Activated CD8-positive, alpha-beta memory T cell treated with anti-CD3 and anti-CD28 coated beads, Interleukin-2, amount 50 U/mL, for 48 hours (primary cell): Measurements from ENCODE around the gene HNRNPH3.

ENCODE experiments used
- DNase-seq: peaks from one replicate; pipeline ENCODE4 v3.0.0-alpha.2; 2020

Gene HNRNPH3

DNA sequence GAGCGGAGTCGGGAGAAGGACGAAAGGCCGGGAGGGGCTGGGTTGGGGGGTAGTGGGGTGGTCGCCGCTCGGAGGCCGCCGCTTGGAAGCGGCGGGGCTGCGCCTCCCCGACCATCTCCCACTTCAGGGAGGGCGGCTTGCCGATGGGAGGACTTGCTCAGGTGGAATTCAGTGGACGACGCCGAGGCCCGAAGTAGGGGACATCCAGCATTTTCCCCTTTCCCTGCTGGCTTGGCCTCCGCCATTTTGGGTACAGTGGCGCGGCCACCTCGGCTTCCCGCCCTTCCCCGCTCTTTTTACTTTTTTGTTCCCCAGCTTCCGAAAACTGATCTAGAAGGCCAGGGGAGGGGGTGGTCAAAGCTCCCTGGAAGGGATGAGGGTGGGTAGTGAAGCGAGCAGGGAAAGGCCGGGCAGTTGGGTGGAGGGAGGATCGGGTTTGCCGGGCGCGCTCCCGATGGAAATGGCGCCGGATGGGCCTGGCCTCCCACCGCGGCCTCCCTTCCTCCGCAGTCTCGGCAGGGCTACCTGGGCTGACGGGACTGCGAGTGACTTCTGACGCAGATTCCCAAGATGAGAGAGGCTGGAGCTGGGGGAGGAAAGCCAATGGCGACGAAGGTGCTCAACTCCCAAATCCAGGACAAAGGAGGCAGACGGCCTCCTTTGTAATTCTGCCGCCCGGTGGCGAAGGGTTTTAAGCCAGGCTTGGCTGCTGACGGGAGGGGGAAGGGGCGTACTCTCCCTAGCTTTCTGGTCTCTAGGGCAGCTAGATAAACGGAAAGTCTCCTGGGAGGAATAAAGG, 594 bp downstream of the HNRNPH3 start, which contains the start of gene PBLD:
TSS of gene PBLD (minus strand) at position 670 of the 799 bp plus-strand sequence. CDS start 26,084 bp downstream, outside the sequence.
- DNase-seq = peak; percentile 84

DNA sequence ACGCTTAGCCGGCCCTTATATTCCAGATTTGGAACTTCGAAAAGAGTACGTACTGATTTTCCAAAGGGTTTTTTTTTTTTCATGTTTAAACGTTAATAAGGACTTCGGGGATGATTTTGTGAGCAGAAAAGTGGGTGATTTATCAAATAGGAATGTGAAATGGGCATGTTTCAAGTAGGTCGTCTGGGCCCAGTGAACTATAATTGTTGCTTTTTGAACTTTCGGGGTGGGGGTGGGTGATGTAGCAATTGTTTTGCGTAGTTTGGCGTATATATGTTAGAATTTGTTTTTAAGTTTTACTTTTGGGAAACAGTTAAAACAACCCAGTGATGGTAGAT, 1.2 kb downstream of the HNRNPH3 start:
- no peak for DNase-seq

GRCh38 chr10:68333440-68334431, 1.9 kb downstream of the HNRNPH3 start:
- DNase-seq = no peak

- DNase-seq = no peak
These were observed 3.0 kb downstream of the HNRNPH3 start for GRCh38 chr10:68334672-68335467.

GRCh38 chr10:68336754-68337351, 5.0 kb downstream of the HNRNPH3 start:
- no peak for DNase-seq

- no peak for DNase-seq
These were observed 8.7 kb downstream of the HNRNPH3 start for GRCh38 chr10:68340358-68341080.

DNA sequence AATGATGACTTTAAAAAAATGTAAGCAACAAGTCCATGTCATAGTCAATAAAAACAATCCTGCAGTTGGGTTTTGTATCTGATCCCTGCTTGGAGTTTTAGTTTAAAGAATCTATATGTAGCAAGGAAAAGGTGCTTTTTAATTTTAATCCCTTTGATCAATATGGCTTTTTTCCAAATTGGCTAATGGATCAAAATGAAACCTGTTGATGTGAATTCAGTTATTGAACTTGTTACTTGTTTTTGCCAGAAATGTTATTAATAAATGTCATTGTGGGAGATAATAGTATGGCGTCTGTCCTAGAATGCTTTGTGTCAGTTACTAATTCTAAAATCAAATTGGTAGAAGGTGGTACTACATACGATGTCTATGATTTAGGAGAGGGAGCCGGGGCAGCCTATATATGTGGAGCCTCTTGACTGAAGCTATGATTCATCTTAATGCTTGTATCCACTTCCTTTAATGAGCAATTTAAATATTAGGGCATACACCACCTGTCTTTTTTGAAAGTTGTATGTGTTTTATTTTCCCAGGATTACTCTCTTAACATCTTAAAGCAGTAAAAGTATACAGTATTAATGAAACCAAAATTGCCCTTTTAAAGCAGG, 11.1 kb downstream of the HNRNPH3 start:
- no peak for DNase-seq

DNA sequence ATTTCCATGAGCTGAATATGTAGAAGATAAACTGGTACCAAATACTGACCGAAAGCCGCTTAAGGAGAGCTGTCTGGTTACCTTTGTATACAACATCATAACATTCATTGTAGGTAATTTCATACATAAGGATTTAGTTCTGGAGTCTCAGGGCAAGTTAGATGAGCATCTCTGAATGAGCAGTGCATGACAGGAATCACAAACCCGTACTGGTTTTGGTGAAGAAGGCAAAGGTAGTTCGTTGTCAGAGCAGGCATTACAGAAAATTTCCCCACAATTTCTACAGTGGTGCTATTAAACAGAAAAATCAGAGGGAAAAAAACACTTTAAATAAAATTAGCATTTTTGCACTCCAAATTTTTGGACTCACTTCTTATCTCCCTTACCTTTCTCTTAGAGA, 13.8 kb downstream of the HNRNPH3 start:
- DNase-seq = no peak

DNA sequence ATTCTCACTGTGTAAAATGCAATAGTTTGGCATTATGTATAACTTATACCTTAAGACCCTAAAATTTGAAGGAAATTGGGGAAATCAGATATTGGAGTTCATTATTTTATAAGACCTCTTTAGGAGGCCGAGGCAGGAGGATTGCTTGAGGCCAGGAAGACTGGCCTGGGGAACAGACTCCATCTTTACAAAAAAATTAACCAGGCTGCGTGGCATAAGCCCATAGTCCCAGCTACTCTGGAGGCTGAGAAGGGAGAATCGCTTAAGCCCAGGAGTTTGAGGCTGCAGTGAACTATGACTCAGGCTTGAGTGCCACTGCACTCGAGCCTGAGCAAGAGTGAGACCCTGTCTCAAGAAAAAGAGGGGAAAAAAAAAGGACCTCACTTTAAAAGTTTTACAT, 14.9 kb downstream of the HNRNPH3 start:
- DNase-seq = no peak

- no peak for DNase-seq
These were observed 16.4 kb downstream of the HNRNPH3 start for GRCh38 chr10:68348265-68348741.

DNA sequence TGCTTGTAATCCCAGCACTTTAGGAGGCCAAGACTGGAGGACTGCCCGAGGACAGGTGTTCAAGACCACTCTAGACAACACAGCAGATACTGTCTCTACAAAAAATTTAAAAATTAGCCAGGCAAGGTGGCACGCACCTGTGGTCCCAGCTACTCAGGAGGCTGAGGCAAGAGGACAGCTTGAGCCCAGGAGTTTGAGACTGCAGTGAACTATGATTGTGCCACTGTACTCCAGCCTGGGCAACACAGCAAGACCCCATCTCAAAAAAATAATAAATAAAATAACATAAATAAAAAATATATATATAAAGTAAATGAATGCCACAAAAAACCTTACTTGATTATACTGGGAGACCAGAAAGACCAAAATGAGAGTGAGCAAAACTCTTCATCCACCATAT, 21.7 kb downstream of the HNRNPH3 start:
- no peak for DNase-seq

- DNase-seq = no peak
These were observed 27.3 kb downstream of the HNRNPH3 start for GRCh38 chr10:68359189-68359588.

- DNase-seq = no peak
These were observed 30.7 kb downstream of the HNRNPH3 start for GRCh38 chr10:68362590-68362989.

DNA sequence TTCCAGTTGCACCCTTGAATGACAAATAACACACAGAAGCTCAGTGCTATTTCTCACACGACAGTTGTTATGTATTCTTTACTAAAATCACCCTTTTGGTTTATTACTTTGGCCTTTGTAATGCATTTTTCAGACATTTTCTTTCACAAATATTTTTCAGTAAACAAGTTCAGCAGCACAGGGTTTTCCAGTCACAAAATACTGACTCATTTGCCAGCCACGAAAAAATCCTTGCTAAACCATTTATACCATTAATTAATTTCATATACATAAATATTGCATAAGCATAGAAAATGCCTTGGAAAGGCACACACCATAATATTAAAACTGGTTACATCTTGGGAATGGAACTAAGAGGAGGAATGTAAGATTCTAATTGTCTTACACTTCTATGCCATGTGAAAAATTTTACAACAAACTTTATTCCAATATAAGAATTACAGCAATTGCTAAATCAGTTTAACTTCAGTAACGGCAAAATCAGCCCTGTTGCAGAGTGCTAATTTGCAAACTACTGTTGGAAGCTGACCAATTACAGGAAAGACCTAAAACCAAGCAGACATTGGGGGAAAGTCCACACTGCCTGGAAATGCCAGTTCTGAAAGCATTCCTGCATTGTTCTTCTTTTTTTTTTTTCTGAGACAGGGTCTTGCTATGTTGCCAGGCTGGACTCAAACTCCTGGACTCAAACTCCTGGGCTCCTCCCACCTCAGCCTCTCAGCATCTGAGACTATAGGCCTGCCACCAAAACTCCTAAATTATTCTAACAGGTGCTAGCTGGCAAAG, 32.4 kb downstream of the HNRNPH3 start:
- no peak for DNase-seq

DNA sequence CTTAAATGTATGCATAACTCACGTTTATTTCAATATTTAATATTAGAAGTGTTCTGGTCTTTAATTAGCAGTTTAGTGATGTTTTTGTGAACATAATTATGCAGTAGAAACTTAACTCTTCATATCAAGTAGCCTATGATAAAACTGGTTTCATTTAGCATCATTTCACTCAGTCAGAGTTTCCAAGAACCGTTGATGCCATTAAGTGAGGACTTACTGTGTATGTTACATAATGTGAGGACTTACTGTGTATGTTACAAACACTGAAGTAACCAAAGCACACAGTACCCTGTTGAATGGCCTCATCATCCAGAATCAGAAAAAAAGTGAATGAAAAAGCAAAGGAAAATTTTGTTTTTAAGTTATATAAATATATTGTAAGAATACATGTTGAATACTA, 33.7 kb downstream of the HNRNPH3 start:
- DNase-seq = no peak

DNA sequence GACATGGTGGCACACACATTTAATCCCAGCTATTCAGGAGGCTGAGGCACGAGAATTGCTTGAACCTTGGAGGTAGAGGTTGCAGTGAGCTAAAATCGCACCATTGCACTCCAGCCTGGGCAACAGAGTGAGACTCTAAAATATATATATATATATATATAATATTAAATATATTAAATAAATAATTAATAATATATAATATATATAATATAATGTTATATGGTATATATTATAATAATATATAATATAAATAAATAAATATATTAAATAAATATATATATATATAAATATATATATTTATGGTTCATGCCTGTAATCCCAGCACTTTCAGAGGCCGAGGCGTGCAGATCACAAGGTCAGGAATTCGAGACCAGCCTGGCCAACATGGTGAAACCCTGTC, 34.7 kb downstream of the HNRNPH3 start:
- DNase-seq = no peak

DNA sequence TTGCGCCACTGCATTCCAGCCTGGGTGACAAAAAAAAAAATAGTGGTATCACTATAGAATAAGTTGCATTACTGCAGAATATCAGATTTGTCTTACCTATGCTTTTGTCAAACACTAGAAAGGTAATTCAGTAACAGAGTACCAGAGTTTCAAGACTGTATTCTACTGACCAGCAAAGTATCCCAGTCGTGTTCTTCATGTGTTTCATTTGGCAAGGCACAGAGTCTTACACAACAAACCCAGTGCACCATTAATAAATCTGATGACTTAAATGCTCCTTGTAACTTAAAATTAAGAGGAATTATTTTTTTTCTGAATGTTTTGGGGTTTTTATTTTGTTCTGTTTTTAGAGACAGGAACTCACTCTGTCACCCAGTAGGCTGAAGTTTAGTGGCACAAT, 35.3 kb downstream of the HNRNPH3 start:
- no peak for DNase-seq

DNA sequence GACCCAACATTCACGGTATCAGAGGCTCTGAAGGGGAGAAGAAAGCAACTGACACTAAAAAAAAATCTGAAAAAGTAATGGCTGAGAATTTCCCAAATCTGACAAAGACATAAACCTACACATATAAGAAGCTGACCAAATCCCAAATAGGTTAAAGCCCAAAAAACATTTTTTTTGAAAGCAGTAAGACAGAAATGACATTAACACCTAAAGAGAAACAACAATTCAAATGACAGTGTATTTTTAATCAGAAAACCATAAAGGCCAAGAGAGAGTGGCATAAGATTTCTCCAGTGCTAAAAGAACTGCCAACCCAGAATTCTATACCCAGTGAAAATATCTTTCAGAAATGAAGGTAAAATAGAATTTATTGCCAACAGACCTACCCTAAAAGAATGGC, 39.7 kb downstream of the HNRNPH3 start:
- DNase-seq = no peak

DNA sequence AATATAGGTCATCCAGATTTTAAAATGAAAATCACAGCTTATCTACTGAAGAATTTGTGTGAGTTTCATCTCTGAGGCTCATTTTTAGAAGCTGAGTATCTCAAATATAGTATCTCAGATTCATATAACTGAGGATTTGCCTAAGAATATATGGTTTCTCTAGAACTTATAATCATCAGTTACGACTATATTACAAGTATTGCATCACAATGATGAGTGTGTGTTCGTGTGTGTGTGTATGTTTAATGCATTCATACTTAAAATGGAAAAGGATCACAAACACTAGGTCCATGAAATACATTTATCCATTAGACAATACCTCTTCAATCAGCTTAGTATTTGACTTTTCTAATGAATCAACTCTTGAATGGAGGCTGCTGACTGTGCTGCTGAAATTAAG, 53.9 kb downstream of the HNRNPH3 start:
- no peak for DNase-seq
